ENCODE results near the gene VTCN1.
A peak's percentile ranks its signal among the peaks of the same experiment; 100 is the strongest.

Gene VTCN1

DNA sequence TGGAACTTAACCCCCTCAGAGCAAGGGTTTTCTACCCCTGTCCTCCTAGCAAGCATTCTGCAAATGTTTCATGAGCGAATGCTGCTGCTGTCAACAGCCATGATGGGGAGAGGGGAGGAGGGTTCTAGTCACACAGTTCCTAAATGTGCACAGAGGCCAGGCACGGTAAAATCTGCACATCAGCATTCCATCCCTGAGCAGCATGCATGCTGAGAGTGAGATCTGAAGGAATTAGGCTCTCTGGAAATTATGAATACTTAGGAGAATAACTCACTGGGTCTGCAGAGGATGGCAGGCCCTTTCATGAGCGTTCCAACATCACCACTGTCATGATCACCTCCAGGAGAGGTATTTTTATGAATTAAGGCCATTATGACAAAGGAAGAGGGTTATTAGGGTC, 2.1 kb downstream of the VTCN1 start:
- no peak for DNase-seq

DNA sequence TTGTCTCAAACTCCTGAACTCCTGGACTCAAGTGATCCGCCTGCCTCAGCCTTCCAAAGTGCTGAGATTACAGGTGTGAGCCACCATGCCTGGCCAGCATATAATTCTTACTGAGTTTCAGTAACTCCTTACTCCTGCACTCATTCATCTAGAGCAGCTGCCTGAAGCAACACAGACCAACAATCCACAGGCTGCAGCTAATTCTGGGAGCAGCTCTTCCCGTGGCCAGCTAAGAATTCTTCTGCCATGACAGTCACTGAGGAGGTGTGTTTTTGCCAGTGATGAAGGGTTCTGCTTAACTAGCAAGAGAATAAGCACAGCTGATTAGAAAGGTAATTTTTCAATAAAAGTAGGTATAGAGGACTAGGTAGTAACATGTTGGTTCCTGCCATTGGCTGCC, 5.4 kb downstream of the VTCN1 start:
- DNase-seq, result no peak

DNA sequence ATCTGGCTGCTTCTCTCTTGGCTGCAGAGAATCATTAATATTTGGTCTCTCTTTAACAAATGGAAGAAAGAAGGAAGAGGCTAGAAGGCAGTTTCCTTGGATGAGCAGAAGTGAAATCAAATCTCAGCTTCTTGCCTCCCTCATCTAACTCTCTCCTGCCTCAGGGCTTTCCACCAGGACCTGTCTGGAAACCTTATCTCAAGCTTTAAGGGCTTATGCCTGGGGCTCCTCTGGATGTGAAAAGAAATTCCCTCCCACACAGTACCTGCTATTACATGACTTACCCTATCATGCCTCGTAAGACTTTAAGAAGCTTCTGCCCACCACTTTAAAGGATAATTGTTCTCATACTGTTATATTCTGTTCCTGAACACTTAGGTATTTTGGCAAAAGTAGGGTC, 8.9 kb downstream of the VTCN1 start:
- no peak for DNase-seq

GRCh38 chr1:117198097-117198496, 12.6 kb downstream of the VTCN1 start:
- no peak for DNase-seq

DNA sequence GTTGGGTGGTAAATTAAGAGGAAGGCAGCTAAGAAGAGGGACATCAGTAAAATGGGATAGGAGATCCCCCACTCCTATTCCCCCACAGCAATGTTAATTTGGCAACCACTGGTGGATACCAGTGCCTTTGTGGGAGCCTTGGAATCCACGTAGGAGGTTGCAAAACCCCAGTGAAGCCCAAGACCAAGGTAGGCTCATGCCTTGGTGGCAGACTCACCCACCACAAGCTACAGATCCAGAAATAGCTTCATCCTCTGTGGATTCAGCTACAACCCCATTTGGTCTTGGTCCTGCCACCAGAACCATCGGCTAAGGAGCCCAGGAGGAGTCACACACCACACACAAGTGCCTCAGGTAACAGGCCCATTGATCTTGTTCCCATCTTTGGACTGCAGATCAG, 21.0 kb downstream of the VTCN1 start:
- DNase-seq, result no peak

DNA sequence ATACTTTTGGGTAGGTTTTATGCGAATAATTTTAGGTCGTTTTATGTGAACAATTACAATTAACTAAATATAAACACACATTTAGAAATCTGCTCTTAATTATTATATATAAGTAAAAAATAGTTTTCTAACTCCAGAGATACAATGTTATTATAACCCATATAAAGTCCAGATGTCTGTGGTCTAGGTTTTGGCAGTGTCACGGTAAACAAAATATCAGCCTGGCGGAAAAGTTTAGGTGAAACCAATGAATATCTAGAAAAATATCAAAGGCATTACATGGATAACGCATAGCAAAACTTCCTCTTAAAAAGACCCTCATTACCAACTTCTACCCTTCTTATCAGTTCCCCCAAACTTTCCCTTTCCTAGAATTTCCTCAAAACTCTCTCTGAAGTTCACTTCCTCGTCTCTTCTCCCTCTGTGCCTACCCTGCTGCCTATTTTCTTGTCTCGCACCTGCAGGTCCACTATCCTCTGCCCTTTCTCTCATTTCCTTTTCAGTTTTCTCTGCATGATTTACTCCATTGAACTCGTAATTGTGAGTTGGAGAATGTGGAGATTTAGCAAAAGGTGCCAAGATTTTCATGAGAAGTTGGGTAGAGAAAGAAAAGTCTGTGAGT, 21.8 kb downstream of the VTCN1 start:
- no peak for DNase-seq

GRCh38 chr1:117188170-117188815, 22.4 kb downstream of the VTCN1 start:
- DNase-seq, result no peak

GRCh38 chr1:117183112-117183511, 27.6 kb downstream of the VTCN1 start:
- DNase-seq, result no peak

- no peak for DNase-seq
These were observed 28.4 kb downstream of the VTCN1 start for GRCh38 chr1:117182319-117182718.

DNA sequence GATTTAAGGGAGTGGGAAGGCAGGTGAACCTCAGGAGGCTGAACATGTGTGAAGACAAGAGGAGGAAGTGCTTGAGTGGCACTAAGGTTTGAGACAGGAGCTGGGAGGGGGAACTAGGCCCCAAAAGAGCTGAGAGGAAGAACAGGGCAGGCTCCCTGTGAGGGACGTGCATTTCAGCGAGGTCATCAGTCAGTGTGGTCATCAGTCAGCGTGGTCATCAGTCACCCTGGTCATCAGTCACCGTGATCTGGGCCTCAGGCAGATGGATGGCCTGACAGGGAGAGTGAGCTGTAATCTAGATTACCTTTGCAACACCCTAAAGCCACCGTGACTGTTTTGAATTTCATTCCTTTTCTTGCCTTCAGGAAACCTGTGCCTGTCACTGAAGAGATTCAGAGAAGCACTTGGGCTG, 29.1 kb downstream of the VTCN1 start:
- DNase-seq, result no peak

GRCh38 chr1:117180147-117180967, 30.4 kb downstream of the VTCN1 start:
- no peak for DNase-seq

- DNase-seq, result no peak
These were observed 31.3 kb downstream of the VTCN1 start for GRCh38 chr1:117179471-117179870.

- DNase-seq, result no peak
These were observed 32.0 kb downstream of the VTCN1 start for GRCh38 chr1:117178756-117179155.

GRCh38 chr1:117177376-117177775, 33.4 kb downstream of the VTCN1 start:
- no peak for DNase-seq

GRCh38 chr1:117176579-117176978, 34.1 kb downstream of the VTCN1 start:
- DNase-seq, result no peak

DNA sequence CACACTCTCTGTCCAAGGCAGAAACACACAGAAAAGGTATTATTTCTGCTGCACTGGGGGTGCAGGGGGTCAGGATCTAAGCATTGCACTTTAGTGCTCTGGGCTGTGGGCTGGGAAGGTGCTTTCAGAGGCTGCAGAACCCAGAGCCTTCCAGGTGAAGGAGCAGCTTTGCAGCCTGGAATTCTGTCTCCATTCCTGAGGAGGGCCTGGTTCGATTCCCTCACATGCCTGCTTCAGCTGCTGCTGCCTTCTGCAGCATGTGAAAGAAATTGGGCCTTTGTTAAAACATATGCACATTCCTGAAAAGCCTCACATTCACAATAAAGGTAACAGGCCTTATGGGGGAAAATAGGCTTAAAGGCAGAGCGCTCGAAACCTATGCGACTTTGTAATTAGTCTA, 35.9 kb downstream of the VTCN1 start:
- DNase-seq, result no peak

GRCh38 chr1:117173691-117174090, 37.0 kb downstream of the VTCN1 start:
- no peak for DNase-seq

GRCh38 chr1:117173006-117173405, 37.7 kb downstream of the VTCN1 start:
- no peak for DNase-seq

DNA sequence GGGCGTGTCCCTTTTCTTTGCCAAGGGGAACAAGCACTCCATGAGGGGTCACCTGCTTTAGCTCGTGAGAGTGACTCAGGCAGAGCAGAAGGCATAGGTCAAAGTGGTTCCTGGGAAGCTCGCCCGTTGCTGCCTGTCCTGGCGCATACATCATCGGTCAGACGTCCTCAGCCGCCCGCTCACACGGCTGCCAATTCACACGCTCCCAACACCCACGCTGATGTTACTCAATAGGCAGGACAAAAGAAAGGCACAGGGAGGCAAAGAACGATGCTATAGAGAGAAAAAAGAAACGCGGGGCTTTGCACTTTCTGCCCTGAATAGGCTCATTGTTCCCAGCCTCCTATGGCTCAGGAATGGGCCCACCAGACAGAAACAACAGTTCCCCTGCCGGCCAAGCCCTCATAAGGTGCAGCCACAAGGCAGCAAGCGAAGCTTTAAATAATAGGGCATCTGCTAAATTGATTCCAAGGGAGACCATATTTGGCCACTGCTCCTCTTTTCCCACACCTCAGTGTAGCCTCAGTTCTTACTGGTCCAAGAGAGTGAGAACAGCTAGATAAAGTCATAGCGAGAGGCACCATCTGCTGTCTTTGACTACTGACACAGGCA, 38.7 kb downstream of the VTCN1 start:
- no peak for DNase-seq

- no peak for DNase-seq
These were observed 40.7 kb downstream of the VTCN1 start for GRCh38 chr1:117169871-117170596.

DNA sequence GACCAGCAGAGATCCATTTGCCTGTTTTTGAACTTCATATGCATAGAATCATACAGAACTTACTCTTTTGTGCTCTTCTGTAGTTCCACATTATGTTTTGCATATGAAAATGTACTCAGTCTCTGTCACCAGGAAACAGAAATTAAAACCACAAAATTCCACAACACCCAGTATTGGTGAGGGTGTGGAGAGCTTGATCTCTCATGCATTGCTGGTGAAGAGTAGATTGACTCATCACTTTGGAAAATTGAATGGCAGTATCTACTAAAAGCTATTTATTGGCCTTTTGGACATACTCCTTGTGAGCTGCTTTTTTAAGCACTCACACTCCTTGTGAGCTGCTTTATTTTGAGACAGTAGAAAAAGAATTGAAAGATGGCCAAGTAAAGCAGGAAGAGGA, 43.3 kb downstream of the VTCN1 start:
- DNase-seq, result peak; percentile 30

GRCh38 chr1:117166076-117166475, 44.7 kb downstream of the VTCN1 start:
- no peak for DNase-seq

DNA sequence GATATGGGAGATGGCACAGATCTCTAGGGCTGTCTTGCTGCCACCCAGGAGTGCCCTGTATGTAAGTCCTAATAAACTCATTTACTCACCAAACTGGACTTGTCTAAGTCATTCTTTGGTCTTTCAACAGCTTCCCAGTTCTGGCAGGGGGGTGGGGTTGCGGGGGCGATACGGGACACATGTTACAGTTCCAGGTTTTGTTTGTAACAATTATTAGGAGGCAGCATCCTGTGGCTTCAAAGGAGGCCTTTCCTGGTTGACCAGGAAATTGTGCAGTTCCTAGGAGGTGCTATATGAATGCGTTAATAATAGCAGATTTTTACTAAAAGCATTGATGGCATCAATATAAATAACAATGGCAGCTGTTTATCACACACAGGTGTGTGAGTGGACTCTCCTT, 46.5 kb downstream of the VTCN1 start:
- no peak for DNase-seq
